Stimulated activated CD4-positive, alpha-beta T cell treated with anti-CD3 and anti-CD28 coated beads, Interleukin-4, amount 100 ng/mL, for 4 hours (primary cell): ENCODE measurements around the gene LRRC4C.
"Not testable (repeated sequence)": the region's sequence is repeated elsewhere in the genome, so short reads cannot be mapped to it uniquely, and the experiment has no call there.

ENCODE experiments used
- DNase-seq, 2 experiments: peaks; one replicate each; pipeline ENCODE4 v3.0.0-alpha.2; 2020

The LRRC4C gene

GRCh38 chr11:40203606-40204005 is 1255.8 kb downstream of the LRRC4C start:
- no peak for DNase-seq

GRCh38 chr11:40202589-40203270 is 1256.7 kb downstream of the LRRC4C start:
- no peak for DNase-seq

DNA sequence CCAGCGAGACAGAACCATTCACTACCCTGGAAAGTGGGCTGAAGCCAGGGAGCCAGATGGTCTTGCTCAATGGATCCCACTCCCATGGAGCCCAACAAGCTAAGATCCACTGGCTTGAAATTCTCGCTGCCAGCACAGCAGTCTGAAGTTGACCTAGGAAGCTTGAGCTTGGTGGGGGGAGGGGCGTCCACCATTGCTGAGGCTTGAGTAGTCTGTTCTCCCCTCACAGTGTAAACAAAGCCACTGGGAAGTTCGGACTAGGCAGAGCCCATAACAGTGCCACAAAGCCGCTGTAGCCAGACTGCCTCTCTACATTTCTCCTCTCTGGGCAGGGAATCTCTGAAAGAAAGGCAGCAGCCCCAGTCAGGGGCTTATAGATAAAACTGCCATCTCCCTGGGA is 1266.9 kb downstream of the LRRC4C start:
- not testable (repeated sequence) for DNase-seq

DNA sequence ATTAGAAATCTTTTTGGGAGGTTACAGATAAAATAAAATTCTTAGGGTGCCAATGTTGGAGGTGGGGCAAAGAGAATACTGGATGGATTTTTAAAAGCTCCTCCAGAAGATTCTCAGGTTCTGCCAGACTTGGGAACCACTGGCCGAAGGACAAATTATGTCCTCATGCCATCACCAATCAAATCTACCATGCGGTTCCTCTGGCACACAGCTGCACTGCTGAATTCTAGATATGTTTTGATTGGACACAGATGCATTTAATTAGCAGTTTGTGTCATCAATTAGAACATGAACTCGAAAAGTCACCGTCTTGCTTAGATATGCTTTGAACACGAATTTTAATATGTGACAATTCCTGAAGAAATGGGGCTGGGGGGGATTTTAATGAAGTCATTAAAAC is 1269.2 kb downstream of the LRRC4C start:
- DNase-seq: no peak

DNA sequence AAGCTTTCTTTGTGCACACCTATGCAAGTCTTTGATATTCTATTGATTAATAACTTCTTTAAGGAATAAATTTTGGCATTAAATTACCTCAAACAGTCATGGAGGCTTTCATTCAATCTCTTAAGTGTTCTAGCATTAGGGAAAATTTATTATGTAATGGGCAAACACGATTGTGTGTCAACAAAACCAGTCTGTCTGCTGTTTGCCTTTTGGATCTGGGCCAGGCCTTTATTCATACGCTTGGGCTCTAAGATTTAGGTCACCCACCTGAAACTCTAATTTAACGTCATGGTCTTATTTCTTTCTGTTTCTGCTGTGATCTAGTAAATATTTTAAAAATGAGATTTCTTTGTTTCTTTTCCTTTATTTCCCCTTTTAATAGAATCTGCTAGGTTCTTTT is 1270.6 kb downstream of the LRRC4C start:
- no peak for DNase-seq

GRCh38 chr11:40187295-40187694 is 1272.2 kb downstream of the LRRC4C start:
- DNase-seq: no peak

GRCh38 chr11:40186437-40187263 is 1272.8 kb downstream of the LRRC4C start:
- DNase-seq: no peak

GRCh38 chr11:40185793-40186192 is 1273.7 kb downstream of the LRRC4C start:
- no peak for DNase-seq

GRCh38 chr11:40183073-40184064 is 1276.1 kb downstream of the LRRC4C start:
- DNase-seq: no peak

- DNase-seq: no peak
These were observed 1279.9 kb downstream of the LRRC4C start for GRCh38 chr11:40179541-40179940.

DNA sequence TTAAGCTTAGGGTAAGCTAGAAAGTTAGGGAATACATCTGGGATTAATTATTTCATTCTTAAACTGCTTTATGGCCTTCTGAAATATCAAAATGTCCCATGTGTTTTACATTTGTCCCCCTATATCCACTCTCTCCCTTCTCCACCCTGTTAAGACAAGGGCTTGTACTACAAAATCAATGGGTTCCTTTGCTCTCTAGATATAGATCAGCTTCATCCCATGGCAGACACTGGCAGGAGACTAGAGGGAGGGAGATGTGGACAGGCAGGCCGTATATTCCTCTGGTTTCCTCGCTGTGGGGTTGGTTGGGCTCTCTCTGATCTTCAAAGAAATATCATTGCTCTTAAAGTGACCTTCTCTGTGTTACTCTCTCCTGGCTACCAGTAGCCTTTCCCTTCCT is 1281.0 kb downstream of the LRRC4C start:
- no peak for DNase-seq

GRCh38 chr11:40175980-40176379 is 1283.5 kb downstream of the LRRC4C start:
- DNase-seq: no peak

- DNase-seq: no peak
These were observed 1289.4 kb downstream of the LRRC4C start for GRCh38 chr11:40170078-40170477.

DNA sequence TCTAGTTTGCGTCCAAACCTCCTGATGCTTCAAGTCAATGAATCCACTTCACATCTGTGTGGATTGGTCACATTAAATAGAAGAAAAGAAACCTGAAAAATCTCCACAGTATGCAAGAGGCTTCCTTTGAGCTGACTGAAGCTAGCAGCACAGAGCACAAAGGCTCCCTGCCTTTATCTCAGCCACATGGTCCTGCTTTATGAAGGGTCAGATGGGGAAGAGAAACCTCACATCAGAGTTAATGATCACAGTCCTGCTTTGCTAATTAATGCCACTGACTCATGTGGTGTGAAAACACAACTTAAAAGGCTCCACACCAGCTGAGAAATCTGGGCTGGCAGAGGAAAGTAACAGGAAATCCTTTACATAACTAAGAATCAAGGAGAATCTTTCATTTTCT is 1291.0 kb downstream of the LRRC4C start:
- DNase-seq: no peak

DNA sequence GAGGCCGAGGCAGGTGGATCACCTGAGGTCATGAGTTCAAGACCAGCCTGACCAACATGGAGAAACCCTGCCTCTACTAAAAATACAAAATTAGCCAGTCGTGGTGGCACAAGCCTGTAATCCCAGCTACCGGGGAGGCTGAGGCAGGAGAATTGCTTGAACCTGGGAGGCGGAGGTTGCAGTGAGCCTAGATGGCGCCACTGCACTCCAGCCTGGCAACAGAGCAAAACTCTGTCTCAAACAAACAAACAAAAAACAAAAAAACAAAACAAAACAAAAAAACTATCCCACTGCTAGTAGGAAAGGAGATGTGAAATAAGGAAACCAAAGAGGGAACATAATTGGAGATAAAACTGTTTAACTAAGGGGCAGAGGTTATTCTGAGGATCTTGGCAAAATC is 1291.6 kb downstream of the LRRC4C start:
- not testable (repeated sequence) for DNase-seq

DNA sequence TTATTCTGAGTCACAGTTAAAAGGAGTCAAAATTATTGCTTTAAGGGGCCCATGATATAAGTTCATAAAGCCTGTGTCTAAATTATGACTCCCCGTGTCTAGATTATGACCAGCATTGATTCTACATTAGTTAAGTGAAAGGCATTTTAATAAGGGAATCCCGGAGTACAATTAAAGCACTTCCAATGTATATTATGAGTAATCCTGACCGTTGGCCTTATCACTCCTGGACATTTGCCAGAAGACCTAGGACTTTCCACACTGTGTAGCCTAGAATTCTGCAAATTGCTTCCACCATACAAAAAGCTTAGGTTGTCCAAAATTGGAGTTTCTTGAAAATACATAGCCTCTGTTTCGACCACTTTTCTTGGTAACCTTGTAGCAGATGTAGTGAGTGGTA is 1292.6 kb downstream of the LRRC4C start:
- no peak for DNase-seq

DNA sequence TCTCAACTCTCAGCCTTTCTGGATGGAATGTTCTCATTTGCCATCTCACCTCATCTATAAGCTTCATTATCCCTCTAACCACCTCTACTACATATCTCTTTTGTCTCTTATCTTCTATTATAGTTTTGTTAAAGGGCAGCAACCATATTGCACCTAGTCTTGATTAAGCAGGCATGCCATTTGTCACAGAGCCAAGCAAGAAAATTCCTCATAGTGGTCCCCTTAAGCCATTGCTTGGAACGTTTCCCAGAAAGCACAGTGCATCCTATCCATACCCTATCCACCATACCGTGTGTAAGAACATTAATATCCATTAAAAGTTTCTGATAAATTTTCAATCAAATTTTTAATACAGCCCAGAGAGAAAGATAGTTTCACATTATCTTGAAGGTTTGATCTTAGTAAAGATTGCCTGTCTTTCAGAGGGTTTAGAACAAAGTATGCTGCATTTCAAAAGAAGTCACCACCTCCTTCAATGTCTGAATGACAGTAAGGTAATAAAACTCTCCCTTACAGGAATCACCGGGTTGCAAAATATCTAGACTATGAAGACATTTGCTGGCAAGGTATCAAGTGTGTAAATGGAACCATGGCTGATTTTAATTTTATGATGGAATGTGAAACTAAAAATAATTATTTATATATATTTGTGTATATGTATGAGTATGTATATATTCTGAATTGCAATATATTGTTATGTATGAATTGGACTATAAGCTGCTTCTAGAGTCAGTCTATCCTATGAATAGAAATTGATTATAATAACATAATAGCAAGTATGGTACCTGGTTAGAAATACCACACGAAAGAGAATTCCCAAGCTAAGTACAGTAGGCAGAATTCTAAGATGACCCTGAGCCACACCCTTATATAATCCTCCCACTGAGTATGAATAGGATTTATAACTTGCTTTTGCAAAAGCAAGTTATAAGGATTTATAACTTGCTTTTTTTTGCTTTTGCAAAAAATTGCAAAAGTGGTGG is 1296.3 kb downstream of the LRRC4C start:
- no peak for DNase-seq

- DNase-seq: no peak
These were observed 1297.5 kb downstream of the LRRC4C start for GRCh38 chr11:40161854-40162410.

DNA sequence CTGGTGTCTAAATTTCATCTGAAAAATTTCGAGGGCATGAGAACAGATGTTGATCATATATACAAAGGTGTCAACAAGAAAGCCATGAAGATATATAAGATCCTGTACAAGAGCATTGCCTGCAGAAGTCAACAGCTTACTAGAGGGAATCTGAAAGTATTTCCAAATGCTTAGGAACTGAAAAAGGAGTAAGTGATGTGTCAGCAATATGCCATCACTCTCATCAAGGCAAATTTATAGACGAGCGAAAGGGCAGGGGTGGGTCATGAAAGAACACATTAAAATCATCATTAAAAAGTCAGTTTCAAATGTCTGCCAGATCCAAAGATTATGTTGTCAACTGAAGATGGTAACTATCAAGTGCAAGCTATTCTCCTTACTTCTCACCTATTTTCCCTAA is 1299.0 kb downstream of the LRRC4C start:
- DNase-seq: no peak

DNA sequence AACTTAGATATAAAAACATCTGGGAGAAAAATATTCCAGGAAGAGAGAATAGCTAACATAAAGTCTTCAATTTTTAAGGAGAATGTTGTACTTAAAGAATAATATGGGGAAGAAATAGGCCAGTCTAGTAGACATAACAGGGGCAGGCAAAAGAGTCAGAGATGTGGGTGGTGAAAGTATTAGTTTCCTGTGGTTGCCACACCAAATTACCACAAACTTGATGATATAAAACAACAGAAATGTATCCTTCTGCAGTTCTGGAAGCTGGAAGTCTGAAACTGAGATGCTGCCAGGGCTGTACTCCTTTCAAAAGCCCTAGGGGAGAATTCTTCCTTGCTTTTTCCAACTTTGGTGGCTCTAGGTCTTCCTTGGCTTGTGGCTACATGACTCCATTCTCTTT is 1309.7 kb downstream of the LRRC4C start:
- no peak for DNase-seq

DNA sequence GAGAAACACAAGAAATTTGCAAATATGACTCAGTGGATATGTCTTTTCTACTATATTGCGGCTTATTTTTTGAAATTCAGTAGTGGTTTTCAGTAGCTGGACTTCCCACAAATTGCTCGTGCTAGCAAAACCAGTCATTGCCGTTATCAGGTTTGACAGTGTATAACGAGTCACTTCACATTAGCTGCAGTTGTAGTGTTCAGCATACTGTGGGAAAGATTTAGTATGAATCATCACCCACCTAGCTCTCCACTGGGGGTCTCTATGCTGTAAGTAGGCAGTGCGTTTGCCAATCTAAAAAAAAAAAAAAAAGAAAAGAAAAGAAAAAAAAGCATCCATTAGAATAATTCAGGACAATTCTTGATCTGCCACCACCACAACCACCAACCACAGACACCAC is 1318.9 kb downstream of the LRRC4C start:
- DNase-seq: no peak

DNA sequence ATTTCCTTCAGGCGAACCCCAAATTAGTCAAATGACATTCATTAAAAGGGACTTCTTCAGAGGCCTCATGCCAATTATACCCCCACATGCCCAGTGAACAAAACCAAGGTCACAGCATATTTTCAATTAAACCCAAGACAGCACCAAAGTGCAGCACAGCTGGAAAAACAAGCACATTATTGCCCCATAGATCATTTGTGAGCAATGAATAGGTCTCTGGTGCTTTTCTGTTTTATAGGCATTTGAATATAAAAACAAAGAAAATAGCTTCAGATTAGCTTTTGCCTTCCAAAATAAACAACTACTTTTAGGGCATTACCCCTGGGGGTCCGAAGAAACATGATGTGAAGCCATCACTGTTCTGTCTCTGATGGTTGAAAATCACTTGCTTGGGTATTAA is 1319.9 kb downstream of the LRRC4C start:
- DNase-seq: no peak
